NCI-H2227 (cell line): ENCODE results near the gene FEV.
"Not testable (repeated sequence)": the region's sequence is repeated elsewhere in the genome, so short reads cannot be mapped to it uniquely, and the experiment has no call there.

Source experiments
- DNase-seq: peaks from one replicate; lab custom pipeline; 2025; ENCODE audit not compliant: unreplicated experiment; lab: John Stamatoyannopoulos, UW

The FEV gene

GRCh38 chr2:218946621-218947020, 38.4 kb downstream of the FEV start:
- DNase-seq: no peak

GRCh38 chr2:218944759-218945404, 40.1 kb downstream of the FEV start:
- DNase-seq: no peak

- DNase-seq: not testable (repeated sequence)
Measured at GRCh38 chr2:218931751-218932150, 53.2 kb downstream of the FEV start.
